Activated CD4-positive, alpha-beta T cell treated with anti-CD3 and anti-CD28 coated beads for 36 hours (primary cell): ENCODE measurements around the gene TMEM186. TPM values are rescaled to one million over a fixed set of nuclear protein-coding genes. Genes with fewer than 3 reads are reported as not detected.

Experiments
- ATAC-seq: fragments of 200-7000 bp; cut with Tn5 transposase; one replicate; pipeline ENCODE4 v1.10.0; 2021; ENCODE audit warnings: mild to moderate bottlenecking, moderate library complexity
- CTCF ChIA-PET: fragments of 350-600 bp; sonication (Branson Sonifier 250); formaldehyde crosslinking; loops from one replicate; lab custom pipeline; 2021; ENCODE audit warnings: antibody characterized with exemption; lab: Charles Lee
- POLR2A ChIA-PET: fragments of 350-600 bp; sonication (Branson Sonifier 250); formaldehyde crosslinking; loops from one replicate; lab custom pipeline; 2021; ENCODE audit warnings: antibody characterized with exemption, inconsistent platforms; lab: Charles Lee
- DNase-seq: peaks from one replicate; pipeline ENCODE4 v3.0.0-alpha.2; 2020
- H3K27ac Mint-ChIP-seq: one replicate; pipeline ENCODE4 v1.8.0; 2021; ENCODE audit warnings: mixed read lengths
- H3K27me3 Mint-ChIP-seq: one replicate; pipeline ENCODE4 v1.8.0; 2021; ENCODE audit warnings: mixed read lengths
- H3K36me3 Mint-ChIP-seq: one replicate; pipeline ENCODE4 v1.8.0; 2021; ENCODE audit warnings: low read depth, mixed read lengths
- H3K4me1 Mint-ChIP-seq: one replicate; pipeline ENCODE4 v1.8.0; 2021; ENCODE audit warnings: mixed read lengths
- H3K4me3 Mint-ChIP-seq: one replicate; pipeline ENCODE4 v1.8.0; 2021; ENCODE audit warnings: mild to moderate bottlenecking, moderate library complexity, mixed read lengths
- H3K9me3 Mint-ChIP-seq: one replicate; pipeline ENCODE4 v1.8.0; 2021; ENCODE audit warnings: low read depth, mixed read lengths
- intact Hi-C, 2 experiments: fragments of 100-400 bp; cut with DNase I in 1 of 2; cut with micrococcal nuclease in 1 of 2; formaldehyde crosslinking; loops; one replicate each; pipeline versions ENCODE4 v1.14.2 to v1.15.1; 2022 to 2024; cut with DNase I, micrococcal nuclease
- total RNA-seq, 2 experiments: library from RNA; stranded (reverse); gene quantifications; one replicate each; pipeline ENCODE4 v1.2.3, GENCODE V29; 2021

Gene TMEM186
- total RNA-seq, 2 experiments from 2014 or later, result 9.4 to 14.5 TPM

DNA sequence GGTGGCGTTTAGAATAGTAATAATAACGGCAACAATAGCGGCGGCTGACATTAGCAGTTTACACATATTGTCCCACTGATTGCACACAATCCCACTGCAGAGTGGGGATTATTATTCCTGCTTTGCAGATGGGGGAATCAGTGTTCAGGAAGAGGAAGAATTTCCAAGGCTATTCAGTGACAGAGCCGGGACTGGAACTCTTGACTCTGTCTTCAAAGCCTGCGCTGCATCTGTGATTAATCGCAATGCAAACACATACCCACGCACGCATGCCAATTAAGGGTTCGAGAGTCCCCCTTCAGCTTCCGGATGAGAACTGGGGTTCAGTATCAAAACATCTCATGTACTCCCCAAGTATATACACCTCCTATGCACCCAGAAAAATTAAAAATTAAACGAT lies 29.2 kb downstream of the TMEM186 start:
- ChIA-PET POLR2A (no interaction called here), CTCF (no interaction called here)
- intact Hi-C loops, result no loop called here
- ATAC-seq (no peak), DNase-seq (no peak)
- H3K36me3 Mint-ChIP-seq, result peaks cover 3% of the 10 kb centered on the region
- no peaks in the 10 kb centered on the region for H3K9me3 Mint-ChIP-seq
- H3K4me1 Mint-ChIP-seq, result no peaks in the 10 kb centered on the region
- H3K27me3 Mint-ChIP-seq, result no peaks in the 10 kb centered on the region
- H3K4me3 Mint-ChIP-seq, result no peak overlapping the region
- no peak overlapping the region for H3K27ac Mint-ChIP-seq

DNA sequence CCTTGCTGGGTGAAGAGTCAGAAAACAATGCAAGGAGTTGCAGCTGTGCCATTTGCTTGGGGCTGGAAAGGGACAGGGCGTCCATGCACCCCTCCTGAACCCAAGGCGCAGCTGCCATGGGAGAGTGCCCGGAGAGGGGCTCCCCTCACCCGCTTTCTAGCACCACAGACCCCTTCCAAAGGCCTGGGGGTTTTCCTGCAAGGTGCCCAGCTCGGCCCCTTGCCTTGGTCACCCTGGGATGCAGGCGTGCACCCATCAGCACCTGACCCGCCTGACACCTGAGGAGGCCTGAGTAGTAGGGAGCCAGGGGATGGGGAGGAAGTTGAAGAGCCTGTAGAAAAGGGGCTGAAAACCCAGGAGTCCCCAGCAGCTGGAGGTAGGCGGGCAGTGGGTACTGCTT lies 30.3 kb downstream of the TMEM186 start:
- ChIA-PET CTCF (no interaction called here), POLR2A (no interaction called here)
- ATAC-seq (no peak), DNase-seq (no peak)
- peaks cover 3% of the 10 kb centered on the region for H3K36me3 Mint-ChIP-seq
- H3K9me3 Mint-ChIP-seq, result no peaks in the 10 kb centered on the region
- no peak overlapping the region for H3K27ac Mint-ChIP-seq
- intact Hi-C loops, result no loop called here
- H3K4me1 Mint-ChIP-seq, result no peaks in the 10 kb centered on the region
- no peak overlapping the region for H3K4me3 Mint-ChIP-seq
- no peaks in the 10 kb centered on the region for H3K27me3 Mint-ChIP-seq

DNA sequence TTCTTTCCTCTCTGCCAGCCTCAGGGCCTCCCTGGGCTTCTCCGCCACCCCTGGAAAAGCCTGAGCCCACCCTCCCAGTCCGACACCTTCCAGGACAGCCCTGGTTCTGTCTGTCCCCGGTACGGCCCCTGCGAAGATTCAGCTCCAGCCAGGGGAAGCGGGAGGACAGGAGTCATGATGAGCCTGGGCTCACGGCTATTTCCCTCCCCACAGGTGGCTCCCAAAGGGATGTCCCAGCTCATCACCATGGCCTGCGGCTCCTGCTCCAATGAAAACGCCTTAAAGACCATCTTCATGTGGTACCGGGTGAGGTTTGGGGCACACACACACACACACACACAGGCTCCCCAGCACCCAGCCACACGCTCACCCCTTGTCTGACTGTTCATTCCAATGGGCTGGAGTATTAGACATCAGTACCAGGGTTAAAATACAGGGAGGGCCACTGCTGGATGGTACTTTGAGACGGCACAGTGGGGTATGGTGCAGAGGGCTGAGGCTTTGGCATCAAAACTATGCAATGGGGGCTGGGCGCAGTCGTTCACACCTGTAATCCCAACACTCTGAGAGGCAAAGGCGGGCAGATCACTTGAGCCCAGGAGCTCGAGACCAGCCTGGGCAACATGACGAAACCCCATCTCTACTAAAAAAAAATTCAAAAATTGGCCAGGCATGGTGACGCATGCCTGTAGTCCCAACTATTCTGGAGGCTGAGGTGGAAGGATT lies 32.8 kb downstream of the TMEM186 start:
- CTCF ChIA-PET, result no interaction called here
- no peaks in the 10 kb centered on the region for H3K4me1 Mint-ChIP-seq
- POLR2A ChIA-PET, result no interaction called here
- H3K9me3 Mint-ChIP-seq, result no peaks in the 10 kb centered on the region
- ATAC-seq (no peak), DNase-seq (no peak)
- H3K27ac Mint-ChIP-seq, result no peak overlapping the region
- no peak overlapping the region for H3K4me3 Mint-ChIP-seq
- peaks cover 3% of the 10 kb centered on the region for H3K36me3 Mint-ChIP-seq
- no peaks in the 10 kb centered on the region for H3K27me3 Mint-ChIP-seq
- intact Hi-C loops, result no loop called here

- ChIA-PET POLR2A (no interaction called here), CTCF (no interaction called here)
- no peak overlapping the region for H3K4me3 Mint-ChIP-seq
- H3K9me3 Mint-ChIP-seq, result no peaks in the 10 kb centered on the region
- peaks cover 3% of the 10 kb centered on the region for H3K36me3 Mint-ChIP-seq
- DNase-seq, result no peak
- ATAC-seq, result no peak
- H3K4me1 Mint-ChIP-seq, result no peaks in the 10 kb centered on the region
- H3K27ac Mint-ChIP-seq, result no peak overlapping the region
- no peaks in the 10 kb centered on the region for H3K27me3 Mint-ChIP-seq
- intact Hi-C loops, result no loop called here
These were observed 33.5 kb downstream of the TMEM186 start for GRCh38 chr16:8763899-8764298.

DNA sequence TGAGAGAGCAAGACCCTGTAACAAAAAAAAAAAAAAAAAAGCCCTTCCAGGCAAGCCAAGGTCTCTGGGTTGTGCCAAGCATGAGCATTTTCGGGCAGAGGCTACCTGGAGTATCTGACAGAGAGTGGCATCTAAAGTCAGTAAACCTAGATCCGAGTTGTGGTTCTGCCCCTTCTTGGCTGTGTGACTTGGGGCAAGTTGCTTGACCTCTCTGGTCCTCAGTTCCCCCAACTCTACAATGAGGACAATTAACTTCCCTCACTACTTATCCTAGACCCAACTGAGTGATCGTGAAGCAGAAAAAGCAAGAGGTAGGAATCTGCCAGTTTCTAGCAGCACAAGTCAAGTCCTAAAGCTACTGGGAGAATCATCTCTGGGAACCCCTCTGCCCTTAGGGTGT lies 34.4 kb downstream of the TMEM186 start:
- Mint-ChIP-seq H3K36me3 (no peaks in the 10 kb centered on the region), H3K27me3 (no peaks in the 10 kb centered on the region), H3K27ac (no peak overlapping the region), H3K9me3 (no peaks in the 10 kb centered on the region), H3K4me1 (no peaks in the 10 kb centered on the region), H3K4me3 (no peak overlapping the region)
- CTCF ChIA-PET, result no interaction called here
- POLR2A ChIA-PET, result no interaction called here
- intact Hi-C loops, result no loop called here
- DNase-seq, result no peak
- no peak for ATAC-seq

DNA sequence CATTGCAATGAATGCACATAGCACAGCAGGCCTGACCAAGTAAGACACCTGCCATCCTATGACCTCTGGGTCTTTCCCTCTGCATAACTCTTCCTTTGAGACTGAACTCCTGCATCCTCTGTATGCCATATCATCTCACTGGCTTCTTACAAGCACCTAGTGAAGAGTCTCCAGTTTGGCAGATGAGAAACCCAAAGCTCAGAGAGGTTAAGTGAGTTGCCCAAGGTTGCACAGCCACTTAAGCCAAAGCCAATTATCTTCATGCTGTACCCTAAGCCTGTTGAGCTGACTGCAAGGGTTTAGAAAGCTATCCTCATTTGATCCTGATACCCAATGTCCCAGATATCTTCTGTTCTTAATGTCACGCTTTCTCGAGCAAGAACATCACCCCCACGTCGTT lies 35.2 kb downstream of the TMEM186 start:
- DNase-seq (no peak), ATAC-seq (no peak)
- intact Hi-C loops, result no loop called here
- no peaks in the 10 kb centered on the region for H3K36me3 Mint-ChIP-seq
- POLR2A ChIA-PET, result no interaction called here
- CTCF ChIA-PET, result no interaction called here
- H3K4me3 Mint-ChIP-seq, result no peak overlapping the region
- no peaks in the 10 kb centered on the region for H3K4me1 Mint-ChIP-seq
- no peak overlapping the region for H3K27ac Mint-ChIP-seq
- H3K9me3 Mint-ChIP-seq, result no peaks in the 10 kb centered on the region
- H3K27me3 Mint-ChIP-seq, result no peaks in the 10 kb centered on the region

DNA sequence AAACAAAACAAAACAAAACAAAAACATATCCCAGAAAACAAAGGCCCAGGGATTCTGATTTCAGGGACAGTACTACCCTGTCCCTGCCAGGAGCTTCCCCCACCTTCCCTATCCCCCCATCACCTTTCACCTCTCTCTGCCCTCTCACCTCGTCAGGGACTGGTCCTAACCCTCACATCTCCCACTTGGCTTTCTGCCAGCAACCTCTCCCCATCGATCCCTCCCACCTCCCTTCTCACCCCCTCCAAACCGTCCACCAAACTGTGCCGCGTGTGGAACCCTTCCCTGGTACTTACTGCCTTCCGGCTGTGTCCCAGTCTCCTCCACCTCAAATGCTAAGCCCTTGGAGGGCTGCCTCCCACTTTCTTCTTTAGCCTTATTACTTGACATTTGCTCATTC lies 36.4 kb downstream of the TMEM186 start:
- intact Hi-C loops, result no loop called here
- H3K4me3 Mint-ChIP-seq, result no peak overlapping the region
- no peaks in the 10 kb centered on the region for H3K36me3 Mint-ChIP-seq
- no peaks in the 10 kb centered on the region for H3K9me3 Mint-ChIP-seq
- POLR2A ChIA-PET, result interaction anchor here (0.7 kb wide), 1 partner anchor 48 kb away, joined by 3 read pairs; no protein-coding TSS in a partner anchor
- CTCF ChIA-PET, result no interaction called here
- no peak for ATAC-seq
- no peaks in the 10 kb centered on the region for H3K27me3 Mint-ChIP-seq
- H3K27ac Mint-ChIP-seq, result no peak overlapping the region
- no peaks in the 10 kb centered on the region for H3K4me1 Mint-ChIP-seq
- DNase-seq, result no peak

GRCh38 chr16:8760021-8760420 lies 37.4 kb downstream of the TMEM186 start:
- Mint-ChIP-seq H3K27ac (no peak overlapping the region), H3K36me3 (no peaks in the 10 kb centered on the region), H3K9me3 (no peaks in the 10 kb centered on the region), H3K4me1 (no peaks in the 10 kb centered on the region), H3K27me3 (no peaks in the 10 kb centered on the region), H3K4me3 (no peak overlapping the region)
- ChIA-PET POLR2A (no interaction called here), CTCF (no interaction called here)
- intact Hi-C loops, result no loop called here
- ATAC-seq (no peak), DNase-seq (no peak)

- ChIA-PET CTCF (no interaction called here), POLR2A (no interaction called here)
- no peak overlapping the region for H3K27ac Mint-ChIP-seq
- H3K36me3 Mint-ChIP-seq, result no peaks in the 10 kb centered on the region
- H3K9me3 Mint-ChIP-seq, result no peaks in the 10 kb centered on the region
- no peaks in the 10 kb centered on the region for H3K27me3 Mint-ChIP-seq
- ATAC-seq (no peak), DNase-seq (no peak)
- H3K4me3 Mint-ChIP-seq, result no peak overlapping the region
- no peaks in the 10 kb centered on the region for H3K4me1 Mint-ChIP-seq
- intact Hi-C loops, result no loop called here
These were observed 39.4 kb downstream of the TMEM186 start for GRCh38 chr16:8758022-8758421.

DNA sequence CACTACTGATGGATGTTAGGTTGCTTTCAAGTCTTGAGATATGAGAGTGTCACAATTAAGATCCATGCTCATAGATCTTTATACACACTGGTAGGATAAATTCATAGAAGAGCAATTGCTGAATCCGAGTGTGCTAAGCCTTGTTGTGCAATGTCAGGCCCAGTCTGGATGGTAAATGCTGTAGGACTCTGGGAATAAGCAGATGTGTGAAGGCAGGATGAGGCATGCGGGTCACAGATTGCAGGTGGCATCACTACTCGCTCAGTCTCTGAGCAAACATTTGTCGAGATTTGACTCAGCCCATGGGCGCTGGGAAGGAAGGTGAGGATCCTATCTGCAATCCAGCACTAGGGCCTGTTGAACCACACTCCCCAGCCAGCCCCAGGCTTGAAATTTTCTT lies 40.7 kb downstream of the TMEM186 start:
- no peak overlapping the region for H3K4me3 Mint-ChIP-seq
- no peak overlapping the region for H3K27ac Mint-ChIP-seq
- ATAC-seq (no peak), DNase-seq (no peak)
- H3K27me3 Mint-ChIP-seq, result no peaks in the 10 kb centered on the region
- intact Hi-C loops, result no loop called here
- ChIA-PET CTCF (no interaction called here), POLR2A (no interaction called here)
- H3K9me3 Mint-ChIP-seq, result no peaks in the 10 kb centered on the region
- H3K4me1 Mint-ChIP-seq, result no peaks in the 10 kb centered on the region
- no peaks in the 10 kb centered on the region for H3K36me3 Mint-ChIP-seq

GRCh38 chr16:8753416-8754054 lies 43.9 kb downstream of the TMEM186 start:
- CTCF ChIA-PET, result no interaction called here

GRCh38 chr16:8752706-8753105 lies 44.7 kb downstream of the TMEM186 start:
- Mint-ChIP-seq H3K27ac (no peak overlapping the region), H3K4me3 (no peak overlapping the region), H3K36me3 (no peaks in the 10 kb centered on the region), H3K4me1 (no peaks in the 10 kb centered on the region), H3K9me3 (no peaks in the 10 kb centered on the region), H3K27me3 (no peaks in the 10 kb centered on the region)
- DNase-seq, result no peak
- CTCF ChIA-PET, result no interaction called here
- POLR2A ChIA-PET, result no interaction called here
- intact Hi-C loops, result no loop called here
- no peak for ATAC-seq

More at GRCh38 chr16:8753416-8754054, 43.9 kb downstream of the TMEM186 start:
- intact Hi-C loops, result no loop called here
- POLR2A ChIA-PET, result no interaction called here
- H3K4me1 Mint-ChIP-seq, result no peaks in the 10 kb centered on the region
- H3K9me3 Mint-ChIP-seq, result no peaks in the 10 kb centered on the region
- no peak for DNase-seq
- ATAC-seq, result no peak
- H3K36me3 Mint-ChIP-seq, result no peaks in the 10 kb centered on the region
- no peaks in the 10 kb centered on the region for H3K27me3 Mint-ChIP-seq
- H3K4me3 Mint-ChIP-seq, result no peak overlapping the region
- H3K27ac Mint-ChIP-seq, result no peak overlapping the region
